Body of pancreas (tissue), 4 donors: Measurements from ENCODE around the gene CST9L. TPM values are rescaled to one million over a fixed set of nuclear protein-coding genes. Genes with fewer than 3 reads are reported as not detected.

ENCODE experiments used
- ATAC-seq: fragments of 150-250 bp; one replicate; pipeline ENCODE4 v1.9.1; 2016
- DNase-seq, 4 donors: peaks; one replicate each; pipeline ENCODE4 v3.0.0-alpha.2; 2019
- H3K27ac ChIP-seq, 4 donors: fragments of 200-600 bp; sonication (generic); 1 replicate in 3 of 4; 2 replicates in 1 of 4; pipeline versions ENCODE4 v1.5.1 to v1.6.1; 2016 to 2019; ENCODE audit warnings: mild to moderate bottlenecking in 1 of 4, mixed read lengths in 1 of 4, moderate library complexity in 1 of 4
- H3K27me3 ChIP-seq, 2 donors: fragments of 200-600 bp; sonication (generic); one replicate each; pipeline ENCODE4 v1.6.0; 2016; ENCODE audit warnings: mild to moderate bottlenecking in 1 of 2
- H3K36me3 ChIP-seq, 2 donors: fragments of 200-600 bp; sonication (generic); replicated peaks in 1 of 2; 2 replicates each; pipeline ENCODE4 v1.5.1; 2016; ENCODE audit warnings: low read depth in 2 of 2; ENCODE audit not compliant: insufficient read depth in 1 of 2
- H3K4me1 ChIP-seq: fragments of 200-600 bp; sonication (generic); one replicate; pipeline ENCODE4 v1.6.0; 2016
- H3K4me3 ChIP-seq, 2 donors: fragments of 200-600 bp; sonication (generic); 1 replicate in 1 of 2; 2 replicates in 1 of 2; pipeline ENCODE4 v1.5.1; 2016 to 2019
- H3K9me3 ChIP-seq, 3 donors: fragments of 200-600 bp; sonication (generic); 1 replicate in 2 of 3; 2 replicates in 1 of 3; pipeline ENCODE4 v1.5.1; 2016
- POLR2A ChIP-seq, 3 donors: fragments of 450-650 bp; IDR thresholded peaks; one replicate each; pipeline ENCODE4 v1.6.1; 2016; ENCODE audit warnings: antibody characterized with exemption in 3 of 3, mild to moderate bottlenecking in 2 of 3
- WGBS, 2 donors: methylation state at CpG; one replicate each; pipeline ENCODE4 v1.1.5; 2017; 5-methylcytosine and 5-hydroxymethylcytosine counted together
- intact Hi-C: fragments of 100-400 bp; cut with DNase I; formaldehyde crosslinking; loops from one replicate; pipeline ENCODE4 v1.15.1; 2023
- total RNA-seq, 2 donors: library from RNA; depleted of rRNA; stranded (reverse); fragments of >200 nt; gene quantifications; one replicate each; pipeline ENCODE4 v1.1.0, GENCODE V29; 2016
- TF ChIP-seq, protein P1 (sequence below), 7 experiments: fragments of 450-650 bp in 4 of 7; fragments of 200-600 bp in 3 of 7; sonication (generic) in 3 of 7; IDR thresholded peaks; one replicate each; pipeline ENCODE4 v1.5.1; 2016 to 2019; ENCODE audit warnings: antibody characterized with exemption in 7 of 7

CST9L gene
- total RNA-seq, 2 donors from 2014 or later, result not detected

DNA sequence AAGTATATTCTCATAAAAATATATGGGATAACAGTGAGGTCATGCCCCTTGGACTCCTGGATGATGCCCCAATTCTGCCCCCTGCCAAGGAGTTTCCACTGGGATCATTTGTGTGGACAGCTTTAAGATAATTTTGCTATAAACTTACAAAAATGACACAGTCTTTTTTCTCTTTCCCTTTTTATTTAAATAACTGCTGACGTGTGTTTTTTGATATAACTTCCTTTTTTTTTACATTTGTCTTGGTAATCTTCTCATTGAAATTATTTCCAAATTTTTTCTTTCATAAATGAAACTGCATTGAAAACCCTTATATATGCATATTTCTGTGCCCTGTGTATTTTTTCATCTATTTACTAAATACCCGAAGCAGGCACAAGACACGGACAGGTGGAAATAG is 31.3 kb downstream of the CST9L start:
- no peaks in the 10 kb centered on the region for H3K27me3 ChIP-seq
- no peak for TF ChIP-seq POLR2A (IDR thresholded peaks at IDR 0.05)
- TF ChIP-seq, protein P1, sequence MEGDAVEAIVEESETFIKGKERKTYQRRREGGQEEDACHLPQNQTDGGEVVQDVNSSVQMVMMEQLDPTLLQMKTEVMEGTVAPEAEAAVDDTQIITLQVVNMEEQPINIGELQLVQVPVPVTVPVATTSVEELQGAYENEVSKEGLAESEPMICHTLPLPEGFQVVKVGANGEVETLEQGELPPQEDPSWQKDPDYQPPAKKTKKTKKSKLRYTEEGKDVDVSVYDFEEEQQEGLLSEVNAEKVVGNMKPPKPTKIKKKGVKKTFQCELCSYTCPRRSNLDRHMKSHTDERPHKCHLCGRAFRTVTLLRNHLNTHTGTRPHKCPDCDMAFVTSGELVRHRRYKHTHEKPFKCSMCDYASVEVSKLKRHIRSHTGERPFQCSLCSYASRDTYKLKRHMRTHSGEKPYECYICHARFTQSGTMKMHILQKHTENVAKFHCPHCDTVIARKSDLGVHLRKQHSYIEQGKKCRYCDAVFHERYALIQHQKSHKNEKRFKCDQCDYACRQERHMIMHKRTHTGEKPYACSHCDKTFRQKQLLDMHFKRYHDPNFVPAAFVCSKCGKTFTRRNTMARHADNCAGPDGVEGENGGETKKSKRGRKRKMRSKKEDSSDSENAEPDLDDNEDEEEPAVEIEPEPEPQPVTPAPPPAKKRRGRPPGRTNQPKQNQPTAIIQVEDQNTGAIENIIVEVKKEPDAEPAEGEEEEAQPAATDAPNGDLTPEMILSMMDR (IDR thresholded peaks at IDR 0.05), result no peak
- H3K36me3 ChIP-seq, result no peaks in the 10 kb centered on the region
- no peak overlapping the region for H3K4me3 ChIP-seq
- H3K9me3 ChIP-seq, result no peaks in the 10 kb centered on the region
- intact Hi-C loops, result no loop called here
- ATAC-seq, result no peak
- no peak overlapping the region for H3K27ac ChIP-seq
- WGBS, 2 donors, result 64 to 72% methylated on average over 3 of the region's 3 CpGs
- DNase-seq, result no peak
- H3K4me1 ChIP-seq, result no peaks in the 10 kb centered on the region

DNA sequence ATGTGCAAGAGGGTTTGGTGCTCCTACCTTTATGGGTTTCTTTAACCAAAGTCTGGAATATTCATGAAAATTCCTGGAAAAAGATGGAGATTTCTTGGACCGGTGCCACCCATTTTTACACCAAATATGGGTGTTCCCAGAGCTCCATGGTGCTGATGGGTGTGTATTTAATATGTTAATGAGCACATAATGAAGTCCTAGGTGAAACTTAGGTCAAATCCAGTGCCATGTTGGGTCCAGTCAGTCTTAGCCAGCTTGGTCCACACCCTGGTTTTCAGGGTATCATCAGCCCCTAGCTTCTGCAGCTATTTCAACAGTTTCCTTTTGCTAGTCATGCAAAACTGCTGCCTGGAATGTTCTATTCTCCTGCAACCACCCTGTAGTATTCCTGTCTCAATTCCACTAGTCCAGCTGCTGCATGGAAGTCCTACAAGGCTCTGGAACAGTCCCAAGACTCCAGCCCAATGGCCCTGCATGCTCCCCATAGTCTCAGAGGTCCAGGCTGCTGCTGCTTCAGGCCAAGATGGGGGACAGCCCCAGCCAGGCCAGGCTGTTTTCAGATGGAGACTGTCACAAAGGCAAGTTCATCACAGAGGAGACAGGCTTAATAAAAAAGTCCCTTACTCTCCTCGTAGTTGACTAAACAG is 31.8 kb downstream of the CST9L start:
- no peak for DNase-seq
- Histone ChIP-seq H3K36me3 (no peaks in the 10 kb centered on the region), H3K27me3 (no peaks in the 10 kb centered on the region), H3K4me3 (no peak overlapping the region), H3K4me1 (no peaks in the 10 kb centered on the region), H3K9me3 (no peaks in the 10 kb centered on the region), H3K27ac (no peak overlapping the region)
- intact Hi-C loops, result no loop called here
- WGBS, 2 donors, result 46 to 49% methylated on average over 2 of the region's 2 CpGs
- no peak for ATAC-seq
- no peak for TF ChIP-seq POLR2A (IDR thresholded peaks at IDR 0.05)
- TF ChIP-seq, protein P1 (IDR thresholded peaks at IDR 0.05), result no peak

DNA sequence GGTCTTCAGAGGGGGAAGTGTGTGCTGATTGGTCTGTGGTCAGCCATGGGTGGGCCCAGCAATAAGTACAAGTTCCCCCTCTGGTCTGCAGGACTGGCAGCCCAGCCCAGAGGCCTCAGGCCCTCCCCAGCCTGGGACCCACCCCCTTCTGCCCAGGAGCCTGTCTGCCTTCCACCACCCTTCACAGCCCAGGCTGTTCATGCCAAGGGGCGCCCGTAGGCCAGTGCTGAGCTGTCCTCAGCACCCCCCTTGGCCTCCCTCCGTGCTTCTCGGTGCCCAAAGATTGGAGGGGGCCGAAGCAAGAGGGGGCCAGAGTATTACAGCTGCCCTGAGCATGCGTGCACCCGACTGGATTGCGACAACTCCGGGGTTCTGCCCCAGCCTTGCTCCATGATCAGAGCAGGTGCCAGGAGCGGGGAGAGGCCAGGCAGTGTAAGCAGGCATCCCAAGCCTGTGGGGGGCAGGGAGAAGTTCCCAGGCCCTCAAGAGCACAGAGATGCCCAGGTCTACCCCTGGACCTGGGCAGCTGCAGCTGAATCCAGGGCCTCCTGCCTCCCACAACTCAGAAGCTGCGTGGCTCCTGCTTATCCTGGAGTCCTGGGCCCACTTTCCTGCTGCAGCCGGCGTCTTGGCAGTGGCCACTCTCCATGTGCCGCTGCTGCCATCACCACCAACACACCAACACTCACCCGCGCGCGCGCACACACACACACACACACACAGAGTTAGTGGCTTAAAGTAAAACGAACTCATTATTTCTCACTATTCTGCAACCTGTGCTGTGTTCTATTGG is 33.3 kb downstream of the CST9L start:
- no peaks in the 10 kb centered on the region for H3K36me3 ChIP-seq
- TF ChIP-seq POLR2A (IDR thresholded peaks at IDR 0.05), result no peak
- TF ChIP-seq, protein P1 (IDR thresholded peaks at IDR 0.05), result no peak
- ATAC-seq, result no peak
- no peak overlapping the region for H3K4me3 ChIP-seq
- DNase-seq, result no peak
- 66 to 67% methylated on average over 18 to 19 of the region's 20 CpGs for WGBS, 2 donors
- intact Hi-C loops, result no loop called here
- no peaks in the 10 kb centered on the region for H3K27me3 ChIP-seq
- no peaks in the 10 kb centered on the region for H3K4me1 ChIP-seq
- H3K27ac ChIP-seq, result no peak overlapping the region
- no peaks in the 10 kb centered on the region for H3K9me3 ChIP-seq

DNA sequence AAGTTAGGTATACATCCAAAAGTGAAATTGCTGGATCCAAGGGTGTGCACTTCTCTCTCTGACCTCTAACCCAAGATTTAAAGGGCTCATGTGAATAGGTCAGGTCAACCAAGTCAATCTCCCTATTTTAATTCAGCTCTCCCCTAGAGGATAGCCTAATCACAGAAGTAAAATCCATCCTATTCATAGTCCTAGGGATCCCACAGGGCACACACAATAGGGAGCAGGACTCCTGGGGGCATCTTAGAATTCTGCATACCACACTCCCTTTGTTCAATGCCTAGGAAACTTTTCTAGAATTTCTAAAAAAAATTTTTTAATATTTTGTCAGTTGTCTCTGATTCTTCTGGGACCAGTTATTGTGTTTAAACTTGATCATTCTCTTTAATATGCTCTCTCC is 35.1 kb downstream of the CST9L start:
- Histone ChIP-seq H3K9me3 (no peaks in the 10 kb centered on the region), H3K27ac (no peak overlapping the region), H3K27me3 (no peaks in the 10 kb centered on the region), H3K4me3 (no peak overlapping the region), H3K36me3 (no peaks in the 10 kb centered on the region), H3K4me1 (no peaks in the 10 kb centered on the region)
- DNase-seq, result no peak
- intact Hi-C loops, result no loop called here
- TF ChIP-seq, protein P1 (IDR thresholded peaks at IDR 0.05), result no peak
- no peak for ATAC-seq

DNA sequence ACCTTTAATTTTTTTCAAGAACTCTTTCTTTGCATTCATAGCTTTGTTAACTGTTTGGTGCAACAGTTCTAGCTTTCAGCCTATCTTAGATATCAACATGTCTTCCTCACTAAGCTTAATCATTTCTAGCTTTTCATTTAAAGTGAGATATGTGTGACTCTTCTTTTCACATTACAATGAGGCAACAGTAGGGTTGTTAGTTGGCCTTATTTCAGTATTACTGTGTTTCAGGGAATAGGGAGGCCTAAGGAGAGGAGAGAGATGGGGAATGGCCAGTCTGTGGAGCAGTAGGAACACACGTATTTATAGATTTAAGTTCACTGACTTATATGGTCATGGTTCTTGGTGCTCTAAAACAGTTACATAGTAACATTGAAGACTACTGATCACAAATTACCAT is 35.8 kb downstream of the CST9L start:
- intact Hi-C loops, result no loop called here

More for the DNA sequence above, 35.8 kb downstream of the CST9L start:
- no peak for TF ChIP-seq POLR2A (IDR thresholded peaks at IDR 0.05)
- TF ChIP-seq, protein P1 (IDR thresholded peaks at IDR 0.05), result no peak
- 48% methylated on average over 1 of the region's 1 CpG for whole genome bisulfite sequencing, 2 donors
- Histone ChIP-seq H3K4me3 (no peak overlapping the region), H3K9me3 (no peaks in the 10 kb centered on the region), H3K27me3 (no peaks in the 10 kb centered on the region), H3K27ac (no peak overlapping the region), H3K36me3 (no peaks in the 10 kb centered on the region), H3K4me1 (no peaks in the 10 kb centered on the region)
- ATAC-seq (no peak), DNase-seq (no peak)
